Endothelial cell of umbilical vein (primary cell): Measurements from ENCODE around the gene ADGRG1. TPM values are rescaled to one million over a fixed set of nuclear protein-coding genes. Genes with fewer than 3 reads are reported as not detected.

Experiments used
- BruUV-seq: library from RNA; stranded (reverse); fragments of 400-500 nt; replicated peaks from 2 replicates; lab custom pipeline; 2021; lab: Mats Ljungman, UMichigan
- CTCF ChIA-PET: fragments of 300-600, 350-600 bp; sonication (Branson Sonifier 250); formaldehyde crosslinking; loops from one replicate; lab custom pipeline; 2021; ENCODE audit warnings: antibody characterized with exemption, inconsistent platforms; lab: Charles Lee
- POLR2A ChIA-PET: fragments of 300-600, 350-600 bp; sonication (Branson Sonifier 250); formaldehyde crosslinking; loops from one replicate; lab custom pipeline; 2021; ENCODE audit warnings: antibody characterized with exemption, inconsistent platforms; lab: Charles Lee
- DNase-seq: peaks from one replicate; pipeline ENCODE4 v3.0.0-alpha.2; 2011; ENCODE audit warnings: low read depth, low spot score
- FAIRE-seq: peaks from 2 replicates; lab custom pipeline; 2011; peaks lifted over from hg19 to GRCh38; lab: Jason Lieb, UNC
- H2AFZ ChIP-seq: 2 replicates; pipeline ENCODE4 v1.6.0; 2012; ENCODE audit warnings: low read depth, low read length, control low read depth, inconsistent platforms
- H3K27ac ChIP-seq: 2 replicates; pipeline ENCODE4 v1.5.1; 2011; ENCODE audit warnings: low read depth, mild to moderate bottlenecking, control low read depth, low read length, moderate library complexity; ENCODE audit not compliant: insufficient read depth
- H3K27me3 ChIP-seq, 2 experiments: 2 replicates each; pipeline versions ENCODE4 v1.6.0 to v1.6.1; 2011; ENCODE audit warnings: low read length in 2 of 2, mixed read lengths in 1 of 2; ENCODE audit not compliant: control insufficient read depth in 2 of 2, insufficient read depth in 2 of 2
- H3K36me3 ChIP-seq, 2 experiments: 2 replicates in 1 of 2; 3 replicates in 1 of 2; pipeline ENCODE4 v1.5.1; 2011; ENCODE audit warnings: low read length in 2 of 2, mild to moderate bottlenecking in 1 of 2, moderate library complexity in 1 of 2; ENCODE audit not compliant: control insufficient read depth in 2 of 2, insufficient read depth in 2 of 2; ENCODE audit errors: extremely low read depth in 1 of 2
- H3K4me1 ChIP-seq: 3 replicates; pipeline ENCODE4 v1.5.1; 2011; ENCODE audit warnings: mild to moderate bottlenecking, low read length; ENCODE audit not compliant: control insufficient read depth, insufficient read depth; ENCODE audit errors: extremely low read depth
- H3K4me2 ChIP-seq: 2 replicates; pipeline ENCODE4 v1.6.1; 2011; ENCODE audit warnings: low read length, control low read depth, mixed read lengths; ENCODE audit not compliant: insufficient read depth
- H3K4me3 ChIP-seq, 3 experiments: fragments of 200-600 bp in 1 of 3; sonication (generic), shearing (Covaris generic) in 1 of 3; replicated peaks in 1 of 3; 2 replicates each; pipeline ENCODE4 v1.5.1; 2011 to 2016; ENCODE audit warnings: control low read depth in 3 of 3, low read length in 3 of 3, mild to moderate bottlenecking in 2 of 3, inconsistent platforms in 1 of 3, low read depth in 1 of 3, moderate library complexity in 1 of 3; ENCODE audit not compliant: insufficient read depth in 1 of 3
- H3K79me2 ChIP-seq: 2 replicates; pipeline ENCODE4 v1.6.0; 2012; ENCODE audit warnings: low read length, inconsistent platforms; ENCODE audit not compliant: control insufficient read depth, insufficient read depth
- H3K9ac ChIP-seq: replicated peaks from 2 replicates; pipeline ENCODE3; 2011; ENCODE audit warnings: low read length, control low read depth; ENCODE audit not compliant: insufficient read depth; ENCODE audit errors: extremely low read depth
- H3K9me1 ChIP-seq: replicated peaks from 3 replicates; pipeline ENCODE4 v1.6.0; 2011; ENCODE audit warnings: mild to moderate bottlenecking, low read length; ENCODE audit not compliant: control insufficient read depth, insufficient read depth; ENCODE audit errors: extremely low read depth
- H3K9me3 ChIP-seq: replicated peaks from 2 replicates; pipeline ENCODE4 v1.5.1; 2012; ENCODE audit warnings: low read length, inconsistent platforms; ENCODE audit not compliant: control insufficient read depth, insufficient read depth
- H4K20me1 ChIP-seq: replicated peaks from 2 replicates; pipeline ENCODE3; 2011; ENCODE audit warnings: mild to moderate bottlenecking, low read length; ENCODE audit not compliant: control insufficient read depth, insufficient read depth; ENCODE audit errors: extremely low read depth
- CTCF ChIP-seq, 2 donors: IDR thresholded peaks; 1 replicate in 1 of 2; 2 replicates in 1 of 2; pipeline ENCODE4 v1.5.1; 2011; ENCODE audit warnings: low read length in 2 of 2, mild to moderate bottlenecking in 2 of 2, moderate library complexity in 2 of 2, control low read depth in 1 of 2, inconsistent platforms in 1 of 2, low read depth in 1 of 2; ENCODE audit not compliant: insufficient read depth in 1 of 2; ENCODE audit errors: extremely low read depth in 1 of 2
- EZH2 ChIP-seq: IDR thresholded peaks from 2 replicates; pipeline ENCODE4 v1.6.1; 2012; ENCODE audit warnings: borderline replicate concordance, low read depth, mild to moderate bottlenecking, moderate library complexity, low read length, inconsistent platforms; ENCODE audit not compliant: severe bottlenecking
- FOS ChIP-seq: IDR thresholded peaks from 2 replicates; pipeline ENCODE4 v1.6.1; 2011; ENCODE audit warnings: mild to moderate bottlenecking, low read length, moderate library complexity, borderline replicate concordance; ENCODE audit not compliant: insufficient read depth
- POLR2AphosphoS5 ChIP-seq: IDR thresholded peaks from 2 replicates; pipeline ENCODE4 v1.6.1; 2012; ENCODE audit warnings: low read depth, mild to moderate bottlenecking, control low read depth, low read length, moderate library complexity; ENCODE audit not compliant: insufficient read depth
- dilution Hi-C: fragments of 300-500 bp; cut with MboI; formaldehyde crosslinking; loops from one replicate; pipeline ENCODE4 v1.15.0; 2019; ENCODE audit warnings: low sequenced_read_pairs; ENCODE audit not compliant: extremely low pct_ligation_motif_present
- intact Hi-C: fragments of 100-400 bp; cut with micrococcal nuclease; formaldehyde crosslinking; loops from one replicate; pipeline ENCODE4 v1.10.0; 2022
- polyA plus RNA-seq, 4 experiments: library from polyadenylated mRNA; depleted of rRNA in 3 of 4; stranded (reverse) in 3 of 4; unstranded in 1 of 4; fragments of >200 nt; gene quantifications; 2 replicates each; pipeline versions ENCODE4 v1.2.1 to v1.2.3, GENCODE V29; 2011 to 2012; ENCODE audit warnings: missing spikeins in 1 of 4
- total RNA-seq: library from RNA; stranded (reverse); gene quantifications from 2 replicates; pipeline ENCODE4 v1.2.3, GENCODE V29; 2021

ADGRG1 gene
- total and polyA plus RNA-seq, 2 donors (not counting 3 experiments of a cell fraction or from before 2014, with no cell fraction given): 45.6 to 92.5 TPM

GRCh38 chr16:57646388-57647039 lies 18.1 kb downstream of the ADGRG1 start:
- BruUV-seq: TSS peak; percentile 70
- Histone ChIP-seq H3K9ac (peak overlapping the region; percentile 28), H3K27ac (peak overlapping the region; percentile 90), H3K36me3 (peaks cover 2 to 6% of the 10 kb centered on the region in 2 experiments), H3K4me3 (no peak overlapping the region), H3K9me1 (no peaks in the 10 kb centered on the region), H3K79me2 (peaks cover 14% of the 10 kb centered on the region), H2AFZ (no peak overlapping the region), H3K4me2 (peak overlapping the region; percentile 49), H3K4me1 (peaks cover 40% of the 10 kb centered on the region), H4K20me1 (no peaks in the 10 kb centered on the region), H3K27me3 (no peaks in the 10 kb centered on the region), H3K9me3 (no peaks in the 10 kb centered on the region)
- no peak for TF ChIP-seq EZH2
- TF ChIP-seq POLR2AphosphoS5: peak; percentile 18
- no peak for FAIRE-seq
- dilution Hi-C loops: no loop called here
- intact Hi-C loops: loop anchor here (1.0 to 10.0 kb wide), 5 partner anchors 9 to 356 kb away; partner anchors contain the start of genes ADGRG1, KATNB1, USB1 and ZNF319
- POLR2A ChIA-PET: interaction anchor here (0.7 to 1.4 kb wide), 6 partner anchors 9 to 56 kb away, joined by 3 to 9 read pairs (median 3); no protein-coding TSS in a partner anchor
- DNase-seq: peak; percentile 56
- CTCF ChIA-PET: interaction anchor here (0.6 to 5.7 kb wide), 11 partner anchors 9 to 89 kb away, joined by 4 to 117 read pairs (median 18); partner anchors contain the start of genes ADGRG1 and KATNB1

GRCh38 chr16:57647136-57647875 lies 18.9 kb downstream of the ADGRG1 start:
- no peak overlapping the region for H3K4me3 ChIP-seq

More at GRCh38 chr16:57647136-57647875, 18.9 kb downstream of the ADGRG1 start:
- no peaks in the 10 kb centered on the region for H4K20me1 ChIP-seq
- H3K79me2 ChIP-seq: peaks cover 14% of the 10 kb centered on the region
- POLR2A ChIA-PET: interaction anchor here (0.7 to 1.4 kb wide), 4 partner anchors 10 to 57 kb away, joined by 3 to 4 read pairs (median 3); no protein-coding TSS in a partner anchor
- CTCF ChIA-PET: interaction anchor here (1.8 to 5.7 kb wide), 9 partner anchors 10 to 88 kb away, joined by 5 to 117 read pairs (median 31); partner anchors contain the start of genes ADGRG1 and KATNB1
- H2AFZ ChIP-seq: no peak overlapping the region
- dilution Hi-C loops (no loop called here), intact Hi-C loops (loop anchor here (2.0 to 10.0 kb wide), 3 partner anchors 87 to 355 kb away; partner anchors contain the start of genes KATNB1, USB1 and ZNF319)
- peaks cover 3 to 7% of the 10 kb centered on the region in 2 experiments for H3K36me3 ChIP-seq
- BruUV-seq: TSS peak; percentile 63
- H3K9me1 ChIP-seq: no peaks in the 10 kb centered on the region
- H3K27me3 ChIP-seq: no peaks in the 10 kb centered on the region
- H3K27ac ChIP-seq: peak overlapping the region; percentile 14
- TF ChIP-seq FOS: peak; percentile 62
- peak; percentile 40 for TF ChIP-seq POLR2AphosphoS5
- no peak for TF ChIP-seq CTCF (IDR thresholded peaks at IDR 0.05; ENCODE audit: extremely low read depth in 1 of 2, insufficient read depth in 1 of 2, low read depth in 1 of 2, low read length in 2 of 2)
- FAIRE-seq: no peak
- peak overlapping the region; percentile 45 for H3K4me2 ChIP-seq
- H3K4me1 ChIP-seq: peaks cover 40% of the 10 kb centered on the region
- H3K9ac ChIP-seq: no peak overlapping the region
- no peaks in the 10 kb centered on the region for H3K9me3 ChIP-seq
- peak; percentile 45 for DNase-seq
